ENCODE measurements around the gene ZNF785.
A peak's percentile ranks its signal among the peaks of the same experiment; 100 is the strongest.

The ZNF785 gene

DNA sequence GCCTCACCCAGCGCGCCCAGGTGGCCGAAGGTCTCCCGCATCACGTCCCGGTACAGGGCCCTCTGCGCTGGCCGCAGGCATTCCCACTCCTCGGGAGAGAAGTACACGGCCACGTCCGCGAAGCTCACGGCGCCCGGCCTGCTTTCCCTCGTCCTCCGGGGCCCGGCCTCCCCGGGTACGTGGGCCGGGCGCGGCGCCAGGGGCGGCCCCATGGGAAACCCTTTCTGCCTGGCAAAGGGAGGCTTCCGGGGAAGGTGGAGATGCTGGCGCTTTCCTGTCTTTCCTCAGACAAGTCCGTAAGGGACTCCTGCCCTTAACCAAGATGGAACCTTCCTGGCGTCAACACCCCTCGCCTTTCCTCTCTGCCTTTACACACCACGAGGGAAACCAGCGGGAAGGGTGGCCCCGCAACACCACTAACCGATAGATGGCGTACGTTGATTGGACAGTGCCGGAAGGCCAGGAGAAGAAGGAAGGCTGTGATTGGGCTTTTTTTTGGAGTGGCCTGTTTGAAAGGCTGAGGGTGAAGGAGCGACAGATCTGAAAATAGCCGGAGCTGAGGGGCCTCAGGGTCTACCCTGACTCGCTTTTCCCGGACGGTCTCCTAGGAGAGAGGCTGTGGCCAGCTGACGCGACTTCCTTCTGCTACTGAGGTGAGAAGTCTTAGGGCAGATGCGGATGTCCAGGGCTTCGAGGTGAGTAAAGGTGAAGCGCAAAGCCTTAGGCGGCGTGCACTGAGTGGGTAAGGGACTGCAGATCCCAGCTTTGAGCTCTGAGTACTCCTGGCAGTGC is at the start of gene ZNF785:
Gene ZNF785, minus strand, starts transcription at position 298 of the 792 bp plus-strand sequence. Its CDS starts 86 bp downstream, at position 212.
- peak; percentile 98 for DNase-seq

DNA sequence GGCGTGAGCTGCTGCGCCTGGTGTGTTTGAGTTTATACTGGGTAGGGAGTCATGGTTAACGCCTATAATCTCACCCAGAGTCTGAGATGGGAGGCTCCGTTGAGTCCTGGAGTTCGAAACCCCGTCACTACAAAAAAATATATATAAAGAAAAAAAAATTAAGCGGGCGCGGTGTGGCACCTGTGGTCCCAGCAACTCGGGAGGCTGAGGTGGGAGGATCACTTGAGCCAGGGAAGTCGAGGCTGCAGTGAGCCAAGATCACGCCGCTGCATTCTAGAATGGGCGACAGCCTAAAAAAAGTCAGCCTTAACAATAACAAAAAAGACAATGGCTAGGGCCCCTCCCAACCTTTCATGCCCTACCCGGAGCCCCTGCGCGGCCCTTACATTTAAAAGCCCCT is 48.0 kb upstream of the ZNF785 start:
- DNase-seq: no peak

DNA sequence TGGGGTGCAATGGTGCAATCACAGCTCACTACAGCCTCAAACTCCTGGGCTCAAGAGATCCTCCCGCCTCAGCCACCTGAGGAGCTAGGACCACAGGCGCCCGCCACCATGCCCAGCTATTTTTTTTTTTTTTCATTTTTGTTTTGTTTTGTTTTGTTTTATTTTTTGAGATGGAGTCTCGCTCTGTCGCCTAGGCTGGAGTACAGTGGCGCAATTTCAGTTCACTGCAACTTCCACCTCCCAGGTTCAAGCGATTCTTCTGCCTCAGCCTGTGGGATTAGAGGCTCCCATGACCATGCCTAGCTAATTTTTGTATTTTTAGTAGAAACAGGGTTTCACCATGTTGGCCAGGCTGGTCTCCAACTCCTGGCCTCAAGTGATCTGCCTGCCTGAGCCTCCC is 47.0 kb upstream of the ZNF785 start:
- peak; percentile 23 for DNase-seq

DNA sequence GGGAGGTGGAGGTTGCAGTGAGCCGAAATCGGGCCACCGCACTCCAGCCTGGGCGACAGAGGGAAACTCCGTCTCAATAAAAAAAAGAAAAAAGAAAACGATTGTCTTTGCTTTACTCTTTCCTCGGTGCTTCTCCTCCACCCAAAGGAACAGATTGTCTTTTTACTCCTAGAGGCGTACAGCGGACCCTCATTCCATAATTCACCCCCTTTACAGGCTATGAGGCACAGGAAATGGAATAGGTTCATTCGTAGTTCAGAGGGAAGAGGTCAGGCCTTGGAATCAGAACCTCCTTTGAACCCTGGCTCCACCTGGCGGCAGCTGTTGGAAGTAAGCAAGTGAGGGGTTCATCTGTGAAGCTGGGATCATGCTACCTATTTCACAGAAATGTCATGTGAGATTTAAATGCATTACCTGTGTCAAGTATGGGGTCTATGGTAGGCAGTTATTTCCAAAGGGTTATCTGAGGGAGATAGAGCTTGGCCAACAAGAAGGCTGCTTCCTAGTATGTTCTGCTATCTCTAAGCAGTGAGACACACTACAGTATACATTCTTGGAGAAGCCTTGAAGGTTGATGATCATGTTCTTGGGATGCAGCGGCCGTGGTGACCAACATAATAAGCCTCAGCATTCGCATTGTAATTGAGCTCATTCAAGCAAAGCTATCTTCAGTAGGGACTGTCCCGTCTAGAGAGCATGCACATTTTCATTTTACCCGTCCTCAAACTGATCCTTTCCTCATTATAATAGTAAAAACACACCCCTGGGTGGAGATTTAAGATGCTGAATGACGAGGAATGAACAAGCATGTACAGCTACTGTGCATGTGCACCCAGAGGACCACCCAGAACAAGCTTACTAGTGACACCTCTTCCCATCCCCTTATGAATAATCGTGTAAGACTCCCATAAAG is 43.4 kb upstream of the ZNF785 start:
- DNase-seq: peak; percentile 82

DNA sequence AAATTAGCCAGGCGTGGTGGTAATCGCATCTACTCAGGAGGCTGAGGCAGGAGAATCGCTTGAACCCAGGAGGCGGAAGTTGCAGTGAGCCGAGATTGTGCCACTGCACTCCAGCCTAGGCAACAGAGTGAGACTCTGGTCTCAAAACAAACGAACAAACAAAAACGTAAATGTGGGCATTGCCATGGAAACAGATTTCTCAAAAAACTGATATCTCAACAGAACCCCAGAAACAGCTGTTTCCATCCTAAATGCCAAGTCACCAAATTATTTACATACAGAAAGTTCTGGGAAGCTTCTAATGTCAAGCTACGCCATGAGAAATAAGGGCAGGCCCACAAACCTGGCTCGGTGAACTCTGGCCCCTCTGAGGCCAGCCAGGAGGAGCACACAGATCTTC is 40.7 kb upstream of the ZNF785 start:
- DNase-seq: no peak

DNA sequence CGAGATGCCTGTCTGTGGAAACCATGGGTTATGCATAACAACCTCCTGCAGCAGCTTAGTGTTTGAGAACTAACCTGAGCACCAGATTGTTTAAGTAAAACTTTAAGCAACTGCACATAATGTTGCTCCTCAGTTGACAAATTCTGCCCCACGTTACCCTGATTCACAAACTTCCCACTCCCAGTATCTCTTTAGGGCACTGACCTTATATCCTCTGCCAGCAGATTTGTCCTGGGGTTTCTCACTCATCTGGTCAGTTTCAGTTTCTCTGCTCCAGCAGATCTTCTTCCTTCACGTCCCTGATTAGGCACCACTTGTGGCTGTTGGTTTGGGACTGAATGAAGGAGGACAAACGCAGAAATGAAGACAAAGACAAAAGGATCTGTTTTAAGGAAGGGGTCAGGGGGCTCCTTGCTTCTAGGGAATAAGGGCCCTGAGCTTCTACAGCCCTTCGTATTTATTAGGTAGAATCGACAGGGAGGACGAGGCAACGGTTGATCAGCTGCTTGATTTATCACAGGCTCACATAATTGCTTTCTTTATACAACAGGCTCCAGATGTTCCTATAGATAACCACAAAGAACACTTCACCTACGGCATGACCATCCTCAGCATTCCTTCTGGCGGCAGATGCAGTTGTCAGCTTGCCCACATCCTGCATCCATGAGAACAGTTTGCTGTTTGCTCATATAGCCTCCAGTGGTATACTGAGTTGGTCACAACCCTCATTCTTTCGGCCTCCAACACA is 38.2 kb upstream of the ZNF785 start:
- no peak for DNase-seq

DNA sequence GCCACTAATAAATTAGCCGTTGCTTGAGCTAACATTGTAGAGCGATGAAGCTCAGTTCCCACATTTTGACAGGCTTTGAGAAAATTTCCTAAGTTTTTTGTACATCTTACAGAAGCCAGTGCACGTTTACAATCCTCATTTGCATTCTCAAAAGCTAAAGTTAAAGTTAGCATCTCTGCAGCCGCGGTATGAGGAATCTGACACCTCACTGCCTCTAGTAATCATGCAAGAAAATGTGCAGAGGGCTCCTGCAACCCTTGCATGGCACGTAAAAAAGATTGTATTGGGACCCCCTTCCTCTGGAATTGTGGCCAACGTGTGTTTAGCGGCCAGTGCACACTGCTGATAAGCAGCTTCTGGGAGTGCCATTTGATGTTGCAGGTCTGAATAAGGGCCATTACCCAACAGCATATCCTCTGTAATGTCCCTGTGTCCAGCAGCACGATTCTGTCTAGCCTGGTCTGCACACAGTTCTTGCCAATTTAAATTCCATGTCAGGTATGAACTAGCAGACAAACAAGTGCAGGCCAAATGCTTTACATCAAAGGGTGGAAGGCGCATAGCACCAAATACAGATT is 37.0 kb upstream of the ZNF785 start:
- DNase-seq: no peak

DNA sequence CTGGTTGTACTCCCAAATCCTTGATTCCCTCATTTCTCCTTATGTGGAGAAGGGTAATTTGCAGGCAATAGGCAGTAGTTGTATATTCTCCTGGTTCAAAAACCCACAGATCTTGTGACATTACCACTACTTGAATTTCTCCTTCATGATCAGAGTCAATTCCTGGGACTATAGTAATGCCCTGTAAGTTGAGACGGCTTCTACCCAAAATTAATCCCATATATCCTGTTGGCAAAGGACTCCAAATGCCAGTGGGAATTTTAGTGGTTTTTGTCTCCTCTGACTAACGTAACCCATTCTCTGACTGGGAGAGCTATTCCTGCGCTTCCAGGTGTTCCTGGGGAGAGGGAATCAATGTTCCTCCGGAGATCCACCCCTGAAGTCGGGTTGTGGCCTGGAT is 36.3 kb upstream of the ZNF785 start:
- DNase-seq: no peak

DNA sequence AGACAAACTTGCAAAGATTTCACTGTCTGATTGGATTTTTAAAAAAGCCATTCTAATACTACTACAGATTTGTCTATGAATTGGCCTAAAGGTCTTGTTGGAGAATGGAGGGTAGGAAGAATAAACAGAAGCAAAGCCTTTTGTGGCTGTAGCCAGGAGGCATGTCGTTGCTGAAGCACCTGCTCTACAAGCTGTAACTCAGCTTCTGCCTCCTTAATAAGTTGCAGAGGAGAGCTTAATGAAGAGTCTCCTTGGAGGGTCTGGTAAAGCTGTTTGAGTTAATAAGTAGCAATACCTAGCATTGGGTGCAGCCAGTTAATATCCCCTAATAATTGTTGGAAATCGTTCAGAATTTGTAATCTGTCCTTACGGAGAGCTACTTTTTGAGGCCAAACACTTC is 34.7 kb upstream of the ZNF785 start:
- DNase-seq: no peak

DNA sequence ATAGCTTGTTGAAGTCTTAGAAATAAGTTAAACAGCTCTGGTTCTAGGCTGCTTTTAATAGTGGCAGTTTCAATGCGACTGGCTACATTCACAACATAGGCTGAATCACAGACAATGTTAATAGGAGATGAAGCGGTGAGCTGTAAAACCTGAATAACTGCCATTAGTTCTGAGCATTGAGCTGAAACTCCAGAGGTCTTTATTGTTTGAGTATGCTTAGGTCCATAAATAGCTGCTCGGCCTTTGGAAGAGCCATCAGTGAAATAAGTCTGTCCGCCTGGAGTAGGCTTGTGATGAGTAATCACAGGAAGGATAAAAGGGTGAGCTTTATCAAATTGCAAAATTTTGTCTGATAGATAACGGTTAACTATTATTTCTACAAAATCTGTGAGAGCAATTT is 34.1 kb upstream of the ZNF785 start:
- DNase-seq: no peak

DNA sequence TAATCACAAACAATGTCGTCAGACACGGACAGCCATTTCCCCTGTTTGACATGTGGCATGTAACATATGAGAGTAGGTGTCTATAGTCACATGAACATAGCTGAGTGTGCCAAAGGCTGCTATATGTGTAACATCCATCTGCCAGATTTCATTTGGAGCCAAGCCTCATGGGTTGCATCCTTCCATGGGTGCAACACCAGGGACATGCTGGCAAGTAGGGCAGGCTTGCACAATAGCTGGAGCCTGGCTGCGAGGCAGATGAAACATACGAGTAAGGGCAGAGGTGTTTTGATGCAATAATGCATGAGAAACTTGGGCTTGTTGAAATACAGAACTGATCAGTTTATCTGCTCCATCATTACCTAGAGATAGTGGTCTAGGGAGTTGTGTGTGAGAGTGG is 33.7 kb upstream of the ZNF785 start:
- peak; percentile 41 for DNase-seq

DNA sequence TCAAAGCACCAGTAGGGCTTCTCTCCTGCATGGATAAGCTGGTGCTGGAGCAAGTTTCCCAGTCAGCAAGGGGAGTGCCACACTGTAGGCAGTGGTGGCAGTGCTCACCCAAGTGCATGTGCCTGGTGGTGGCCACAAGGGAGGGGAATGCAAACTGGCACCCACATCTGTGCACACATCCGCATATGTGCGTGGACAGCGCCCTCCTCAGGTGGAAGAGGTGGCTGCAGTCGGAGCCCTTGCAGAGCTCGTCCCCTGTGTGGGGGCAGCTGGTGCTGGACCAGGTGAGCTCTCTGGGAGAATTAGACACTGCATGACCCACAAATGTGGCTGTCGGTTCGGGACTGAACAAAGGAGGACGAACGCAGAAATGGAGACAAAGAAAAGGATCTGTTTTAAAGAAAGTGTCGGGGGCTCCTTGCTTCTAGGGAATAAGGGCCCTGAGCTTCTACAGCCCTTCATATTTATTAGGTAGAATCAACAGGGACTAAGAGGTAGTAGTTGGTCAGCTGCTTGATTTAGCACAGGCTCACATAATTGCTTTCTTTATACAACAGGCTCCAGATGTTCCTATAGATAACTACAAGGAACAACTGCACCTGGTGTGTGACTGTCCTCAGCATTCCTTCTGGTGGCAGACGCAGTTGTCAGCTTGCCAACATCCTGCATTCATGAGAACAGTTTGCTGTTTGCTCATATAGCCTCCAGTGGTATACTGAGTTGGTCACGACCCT is 30.0 kb upstream of the ZNF785 start:
- peak; percentile 67 for DNase-seq

DNA sequence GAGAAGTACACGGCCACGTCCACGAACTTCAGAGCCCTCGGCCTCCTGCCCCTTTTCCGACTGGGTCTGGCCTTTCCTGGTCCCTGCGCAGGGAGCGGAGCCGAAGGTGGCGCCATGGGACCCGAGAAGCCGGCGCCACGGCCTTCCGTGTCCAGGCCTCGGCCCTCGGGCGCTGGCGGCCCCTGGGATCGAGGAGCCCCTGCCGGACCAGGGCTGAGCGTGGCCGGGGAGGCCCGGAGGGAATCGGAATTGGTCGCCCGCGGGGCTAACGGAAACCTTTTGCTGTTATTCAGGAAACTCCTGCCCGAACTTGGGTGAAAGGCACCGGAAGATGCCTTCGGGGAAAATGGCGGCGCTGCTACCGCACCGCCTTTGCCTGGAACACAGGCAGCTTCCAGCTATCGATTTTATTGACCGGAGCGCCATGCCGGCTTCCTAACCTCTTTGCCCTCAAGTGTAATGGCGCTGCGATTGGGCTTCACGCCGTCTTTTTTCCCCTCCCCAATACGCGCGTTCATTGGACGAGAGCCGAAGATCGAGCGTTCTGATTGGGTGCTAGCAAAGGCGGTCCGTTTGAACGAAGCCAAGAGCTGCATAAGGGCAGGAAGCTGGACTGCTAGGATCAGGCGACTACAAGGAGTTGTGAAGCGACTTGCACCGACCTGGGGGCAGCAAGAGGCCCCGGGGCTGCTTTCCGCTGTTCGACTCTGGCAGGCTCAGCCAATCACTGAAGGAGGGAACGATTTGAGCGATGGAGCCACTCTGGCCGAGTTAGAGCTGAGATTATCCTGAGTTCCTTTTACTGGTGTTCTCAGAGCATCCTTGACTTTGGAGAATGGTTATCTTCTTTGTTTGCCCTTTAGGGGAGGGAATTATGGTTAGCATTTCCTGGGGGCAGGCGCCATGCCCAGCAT is 24.7 kb upstream of the ZNF785 start, which contains the start of gene ZNF689:
Gene ZNF689, minus strand, starts transcription at position 464 of the 914 bp plus-strand sequence. Its CDS starts 348 bp downstream, at position 116.
- DNase-seq: peak; percentile 96

DNA sequence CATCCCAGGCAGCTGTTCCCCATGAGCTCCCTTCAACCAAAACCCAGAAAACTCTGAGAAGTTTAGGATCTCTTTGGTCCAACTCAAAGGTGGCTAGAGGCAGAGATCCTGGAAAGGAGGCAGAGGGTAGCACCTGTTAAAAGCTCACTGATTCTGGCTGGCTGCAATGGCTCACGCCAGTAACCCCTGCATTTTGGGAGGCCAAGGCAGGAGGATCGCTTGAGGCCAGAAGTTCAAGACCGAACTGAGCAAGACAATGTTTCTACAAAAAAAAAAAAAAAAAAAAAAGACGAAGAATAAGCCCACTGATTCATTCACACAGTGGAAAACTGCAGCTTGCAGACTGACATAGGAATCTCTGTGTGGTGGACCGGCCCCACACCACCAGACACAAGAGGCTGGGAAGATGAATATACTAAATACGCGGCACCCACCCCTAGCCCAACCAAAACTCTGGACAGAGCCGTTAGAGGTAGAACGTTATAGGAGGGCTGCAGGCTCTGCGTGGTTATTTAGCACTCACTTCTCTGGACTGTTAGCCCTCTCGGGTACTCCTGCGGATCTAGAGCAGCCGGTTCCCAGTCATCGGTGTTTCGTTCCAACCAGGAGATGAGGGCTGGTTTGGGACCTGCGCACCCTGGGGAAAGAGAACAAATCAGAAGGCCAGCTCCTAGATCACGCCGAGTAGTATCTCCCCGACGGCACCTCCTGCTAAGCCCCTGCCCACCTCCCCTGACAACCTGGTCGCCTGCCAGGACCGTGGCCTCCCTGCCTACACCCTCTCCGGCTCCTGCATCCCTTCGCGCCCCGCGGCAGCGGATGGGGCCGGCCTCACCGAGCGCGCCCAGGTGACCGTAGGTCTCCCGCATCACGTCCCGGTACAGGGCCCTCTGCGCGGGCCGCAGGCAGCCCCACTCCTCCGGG is 23.8 kb upstream of the ZNF785 start:
- DNase-seq: no peak

DNA sequence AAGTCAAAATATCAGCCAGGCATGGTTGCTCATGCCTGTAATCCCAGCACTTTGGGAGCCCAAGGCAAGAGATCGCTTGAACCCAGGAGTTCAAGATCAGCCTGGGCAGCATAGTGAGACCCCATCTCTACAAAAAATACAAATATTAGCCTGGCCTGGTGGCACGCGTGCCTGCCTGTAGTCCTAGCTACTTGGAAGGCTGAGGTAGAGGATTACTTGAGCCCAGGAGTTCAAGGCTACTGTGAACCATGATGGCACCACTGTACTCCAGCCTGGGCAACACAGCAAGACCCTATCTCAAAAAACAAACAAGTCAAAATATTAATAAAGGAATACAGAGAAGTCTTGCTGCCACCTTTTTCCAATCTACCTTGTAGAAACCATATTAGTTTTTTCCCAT is 20.5 kb upstream of the ZNF785 start:
- no peak for DNase-seq

DNA sequence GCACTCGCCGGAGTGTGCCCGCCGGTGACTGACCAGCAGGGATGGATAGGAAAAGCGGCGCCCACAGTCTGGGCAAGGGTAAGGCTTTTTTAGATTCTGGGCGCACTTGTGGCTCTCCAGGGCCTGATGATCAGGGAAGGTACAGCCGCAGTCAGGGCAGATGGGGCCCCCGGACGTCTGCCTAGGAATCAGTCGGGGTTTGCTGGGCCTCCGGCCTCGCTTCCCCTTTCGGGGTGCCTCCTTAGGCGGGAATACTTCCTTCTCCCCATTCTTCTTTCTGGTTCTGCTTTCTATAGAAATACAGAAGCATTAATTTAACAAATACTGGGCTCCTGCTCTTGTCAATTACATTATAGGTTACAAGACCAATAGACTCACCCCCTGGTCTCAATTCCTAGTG is 19.7 kb upstream of the ZNF785 start:
- peak; percentile 78 for DNase-seq

DNA sequence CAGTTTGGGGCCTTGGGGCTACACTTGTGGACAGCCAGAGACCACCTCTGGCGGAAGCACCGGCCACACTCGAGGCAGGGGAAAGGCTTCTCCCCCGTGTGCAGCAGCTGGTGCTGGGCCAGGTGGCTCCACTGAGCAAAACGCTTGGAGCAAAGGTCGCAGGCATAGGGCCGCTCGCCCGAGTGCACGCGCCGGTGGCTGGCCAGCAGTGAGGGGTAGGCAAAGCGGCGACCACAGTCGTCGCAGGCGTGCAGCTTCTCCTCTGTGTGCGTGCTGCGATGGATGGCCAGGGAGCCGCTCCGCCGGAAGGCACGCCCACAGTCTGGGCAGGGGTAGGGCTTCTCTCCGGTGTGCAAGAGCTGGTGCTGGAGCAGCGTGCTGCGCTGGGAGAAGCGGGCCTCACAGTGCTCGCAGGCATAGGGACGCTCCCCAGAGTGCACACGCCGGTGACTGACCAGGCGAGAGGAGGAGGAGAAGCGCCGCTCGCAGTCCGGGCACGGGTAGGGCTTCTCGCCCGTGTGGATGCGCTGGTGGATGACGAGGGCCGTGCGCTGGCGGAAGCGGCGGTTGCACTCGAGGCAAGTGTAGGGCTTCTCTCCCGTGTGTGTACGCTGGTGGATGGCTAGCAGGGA is 18.9 kb upstream of the ZNF785 start:
- DNase-seq: no peak

DNA sequence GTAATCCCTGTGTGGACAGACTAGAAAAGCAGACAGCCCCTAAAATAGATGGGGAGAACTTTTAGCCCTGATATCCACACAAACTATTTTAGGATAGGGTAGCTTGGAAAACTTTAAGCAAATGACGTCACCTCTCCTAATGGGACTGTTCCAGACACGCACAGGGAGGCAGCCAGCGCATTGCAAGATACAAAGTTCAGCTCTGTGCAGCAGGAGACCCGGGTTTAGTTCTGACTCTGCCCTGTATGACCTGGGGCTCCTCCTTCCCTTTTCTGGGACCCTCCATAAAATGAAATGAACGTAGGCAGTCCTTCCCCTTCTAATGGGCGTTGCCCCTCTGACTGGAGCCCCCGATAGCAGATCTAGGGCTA is 18.4 kb upstream of the ZNF785 start:
- no peak for DNase-seq

DNA sequence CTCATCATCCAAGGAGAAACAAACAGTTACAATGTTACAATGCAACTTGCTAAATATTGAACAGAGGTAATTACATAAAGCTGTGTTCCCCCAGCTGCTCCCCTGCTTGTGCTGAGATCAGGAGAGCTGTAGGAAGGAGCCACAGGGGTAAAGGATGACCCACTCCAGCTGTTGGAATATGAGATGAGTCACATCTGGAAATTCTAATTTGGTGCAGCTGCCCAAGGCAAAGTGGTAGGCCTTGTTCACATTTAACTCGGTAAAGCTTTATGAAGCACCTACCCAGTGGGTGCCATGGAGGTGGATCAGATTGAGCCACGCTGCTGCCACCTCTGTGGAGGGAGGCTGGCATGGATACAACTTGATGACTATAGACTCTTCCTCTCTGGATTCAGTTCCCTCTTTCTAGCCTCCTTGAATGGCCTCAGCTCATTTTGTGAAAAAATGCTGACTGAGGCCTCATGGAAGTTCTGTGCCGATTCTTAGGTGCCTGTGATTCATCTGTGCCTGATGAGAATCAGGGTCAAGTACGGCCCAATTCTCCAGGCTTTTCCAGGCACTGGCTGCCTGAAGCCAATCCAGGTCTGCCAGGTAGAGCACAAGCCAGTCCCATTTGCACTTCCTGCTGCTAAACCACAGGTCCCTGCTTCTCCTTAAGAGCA is 17.2 kb upstream of the ZNF785 start:
- DNase-seq: peak; percentile 70

Measured in MV-4-11 (cell line).